NCI-H1105 (cell line): ENCODE measurements around the gene AARS2.
"Not testable (repeated sequence)": the region's sequence is repeated elsewhere in the genome, so short reads cannot be mapped to it uniquely, and the experiment has no call there.

Experiments
- DNase-seq: peaks from one replicate; lab custom pipeline; 2025; lab: John Stamatoyannopoulos, UW

Gene AARS2

GRCh38 chr6:44329858-44330257, 16.7 kb upstream of the AARS2 start:
- no peak for DNase-seq

GRCh38 chr6:44328203-44328602, 15.1 kb upstream of the AARS2 start:
- not testable (repeated sequence) for DNase-seq

- DNase-seq: no peak
These were observed 14.6 kb upstream of the AARS2 start for GRCh38 chr6:44327760-44328159.

GRCh38 chr6:44327096-44327495, 13.9 kb upstream of the AARS2 start:
- no peak for DNase-seq

GRCh38 chr6:44321210-44321609, 8.1 kb upstream of the AARS2 start:
- no peak for DNase-seq

- DNase-seq: not testable (repeated sequence)
These were observed 4.0 kb upstream of the AARS2 start for GRCh38 chr6:44317136-44317631.

GRCh38 chr6:44316481-44316880, 3.3 kb upstream of the AARS2 start:
- DNase-seq: no peak

GRCh38 chr6:44315951-44316350, 2.8 kb upstream of the AARS2 start:
- no peak for DNase-seq

GRCh38 chr6:44315516-44315915, 2.4 kb upstream of the AARS2 start:
- no peak for DNase-seq

GRCh38 chr6:44314657-44315056, 1.5 kb upstream of the AARS2 start:
- DNase-seq: not testable (repeated sequence)

- no peak for DNase-seq
These were observed 1.4 kb downstream of the AARS2 start for GRCh38 chr6:44311767-44312166.

- DNase-seq: no peak
These were observed 1.8 kb downstream of the AARS2 start for GRCh38 chr6:44311304-44311703.

- no peak for DNase-seq
These were observed 2.9 kb downstream of the AARS2 start for GRCh38 chr6:44310241-44310640.

- DNase-seq: no peak
These were observed 3.5 kb downstream of the AARS2 start for GRCh38 chr6:44309631-44310030.

- no peak for DNase-seq
These were observed 4.1 kb downstream of the AARS2 start for GRCh38 chr6:44309092-44309491.

GRCh38 chr6:44307217-44307616, 5.9 kb downstream of the AARS2 start:
- no peak for DNase-seq

GRCh38 chr6:44306710-44307109, 6.4 kb downstream of the AARS2 start:
- DNase-seq: no peak

GRCh38 chr6:44305200-44305725, 7.9 kb downstream of the AARS2 start:
- DNase-seq: no peak

- peak; percentile 19 for DNase-seq
These were observed 8.6 kb downstream of the AARS2 start for GRCh38 chr6:44304282-44305199.

- DNase-seq: no peak
These were observed 9.3 kb downstream of the AARS2 start for GRCh38 chr6:44303842-44304241.

GRCh38 chr6:44302856-44303255, 10.3 kb downstream of the AARS2 start:
- DNase-seq: no peak

- DNase-seq: no peak
These were observed 11.2 kb downstream of the AARS2 start for GRCh38 chr6:44301782-44302564.

- DNase-seq: no peak
These were observed 12.0 kb downstream of the AARS2 start for GRCh38 chr6:44301106-44301505.
